GM19438 (cell line): Measurements from ENCODE around the gene NMT1.

ENCODE experiments used
- ATAC-seq: cut with Tn5 transposase; IDR thresholded peaks from one replicate; pipeline ENCODE4 v1.9.1; 2021; ENCODE audit warnings: low read depth; ENCODE audit not compliant: unreplicated experiment

Gene NMT1

GRCh38 chr17:45073414-45074070 is 12.4 kb downstream of the NMT1 start:
- no peak for ATAC-seq

- ATAC-seq: no peak
These were observed 16.5 kb downstream of the NMT1 start for GRCh38 chr17:45077643-45078042.

GRCh38 chr17:45081047-45081703 is 20.1 kb downstream of the NMT1 start:
- no peak for ATAC-seq

GRCh38 chr17:45086391-45086790 is 25.3 kb downstream of the NMT1 start:
- ATAC-seq: no peak

GRCh38 chr17:45086865-45087503 is 25.9 kb downstream of the NMT1 start:
- ATAC-seq: no peak

- ATAC-seq: no peak
These were observed 26.4 kb downstream of the NMT1 start for GRCh38 chr17:45087504-45087975.

GRCh38 chr17:45087978-45088377 is 26.9 kb downstream of the NMT1 start:
- no peak for ATAC-seq

GRCh38 chr17:45088741-45089140 is 27.6 kb downstream of the NMT1 start:
- no peak for ATAC-seq

- ATAC-seq: no peak
These were observed 29.6 kb downstream of the NMT1 start for GRCh38 chr17:45090711-45091110.

GRCh38 chr17:45091778-45092425 is 30.8 kb downstream of the NMT1 start:
- no peak for ATAC-seq

GRCh38 chr17:45092911-45093430 is 31.9 kb downstream of the NMT1 start:
- ATAC-seq: no peak

GRCh38 chr17:45093444-45094110 is 32.5 kb downstream of the NMT1 start:
- no peak for ATAC-seq

GRCh38 chr17:45096141-45096540 is 35.0 kb downstream of the NMT1 start:
- no peak for ATAC-seq

GRCh38 chr17:45096926-45097325 is 35.8 kb downstream of the NMT1 start:
- no peak for ATAC-seq

GRCh38 chr17:45098081-45098868 is 37.2 kb downstream of the NMT1 start:
- no peak for ATAC-seq

- ATAC-seq: no peak
These were observed 37.9 kb downstream of the NMT1 start for GRCh38 chr17:45098869-45099616.

GRCh38 chr17:45101546-45101882 is 40.4 kb downstream of the NMT1 start:
- no peak for ATAC-seq

- ATAC-seq: no peak
These were observed 41.0 kb downstream of the NMT1 start for GRCh38 chr17:45101883-45102811.
